ENCODE measurements around the gene DGKA. TPM values are rescaled to one million over a fixed set of nuclear protein-coding genes. Genes with fewer than 3 reads are reported as not detected.

Gene DGKA
- total and polyA plus RNA-seq, 2 experiments from 2014 or later: 16.1 to 24.6 TPM

DNA sequence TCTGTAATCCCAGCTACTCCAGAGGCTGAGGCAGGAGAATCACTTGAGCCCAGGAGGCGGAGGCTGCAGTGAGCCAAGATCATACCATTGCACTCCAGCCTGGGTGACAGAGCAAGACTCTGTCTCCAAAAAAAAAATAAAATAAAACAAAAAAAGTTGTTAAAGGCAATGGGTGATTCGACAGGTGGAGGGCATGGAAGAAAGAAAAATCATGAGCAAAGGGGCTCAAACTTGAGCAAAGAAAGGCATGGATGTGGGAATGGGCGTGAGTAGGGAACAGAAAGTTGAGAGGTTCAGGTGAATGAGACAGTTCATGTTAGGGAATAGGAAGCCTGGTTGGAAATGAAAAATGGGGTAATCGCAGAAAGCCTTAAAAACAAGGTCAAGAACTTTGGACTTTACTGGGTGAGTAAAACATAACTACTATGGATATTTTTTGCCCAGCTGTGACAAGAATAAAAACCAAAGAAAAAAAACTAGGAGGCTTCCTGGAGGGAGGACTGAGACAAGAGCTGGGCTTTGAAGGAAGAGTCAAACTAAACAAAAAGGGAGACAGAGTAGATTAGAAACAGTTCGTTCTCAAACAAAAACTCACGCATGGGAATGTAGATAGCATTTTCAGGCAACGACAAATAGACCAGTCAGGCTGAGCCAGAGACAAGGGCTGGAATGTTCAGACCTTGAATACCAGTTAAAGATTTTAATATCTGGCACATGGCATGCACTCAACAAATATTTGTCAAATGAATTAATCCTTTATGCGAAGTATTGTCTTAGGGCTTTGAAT, 22.0 kb upstream of the DGKA start (continued):
- TF ChIP-seq EZH2phosphoT487 (IDR thresholded peaks at IDR 0.05; ENCODE audit: unreplicated experiment): no peak
- TF ChIP-seq, protein P1, sequence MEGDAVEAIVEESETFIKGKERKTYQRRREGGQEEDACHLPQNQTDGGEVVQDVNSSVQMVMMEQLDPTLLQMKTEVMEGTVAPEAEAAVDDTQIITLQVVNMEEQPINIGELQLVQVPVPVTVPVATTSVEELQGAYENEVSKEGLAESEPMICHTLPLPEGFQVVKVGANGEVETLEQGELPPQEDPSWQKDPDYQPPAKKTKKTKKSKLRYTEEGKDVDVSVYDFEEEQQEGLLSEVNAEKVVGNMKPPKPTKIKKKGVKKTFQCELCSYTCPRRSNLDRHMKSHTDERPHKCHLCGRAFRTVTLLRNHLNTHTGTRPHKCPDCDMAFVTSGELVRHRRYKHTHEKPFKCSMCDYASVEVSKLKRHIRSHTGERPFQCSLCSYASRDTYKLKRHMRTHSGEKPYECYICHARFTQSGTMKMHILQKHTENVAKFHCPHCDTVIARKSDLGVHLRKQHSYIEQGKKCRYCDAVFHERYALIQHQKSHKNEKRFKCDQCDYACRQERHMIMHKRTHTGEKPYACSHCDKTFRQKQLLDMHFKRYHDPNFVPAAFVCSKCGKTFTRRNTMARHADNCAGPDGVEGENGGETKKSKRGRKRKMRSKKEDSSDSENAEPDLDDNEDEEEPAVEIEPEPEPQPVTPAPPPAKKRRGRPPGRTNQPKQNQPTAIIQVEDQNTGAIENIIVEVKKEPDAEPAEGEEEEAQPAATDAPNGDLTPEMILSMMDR (conservative IDR thresholded peaks at IDR 0.05; ENCODE audit: low read depth in 2 of 2): no peak
- TF ChIP-seq STAT1 (IDR thresholded peaks at IDR 0.05; ENCODE audit: unreplicated experiment): no peak
- no peak for TF ChIP-seq ZNF114 (CRISPR knock-in tag; IDR thresholded peaks at IDR 0.05)

DNA sequence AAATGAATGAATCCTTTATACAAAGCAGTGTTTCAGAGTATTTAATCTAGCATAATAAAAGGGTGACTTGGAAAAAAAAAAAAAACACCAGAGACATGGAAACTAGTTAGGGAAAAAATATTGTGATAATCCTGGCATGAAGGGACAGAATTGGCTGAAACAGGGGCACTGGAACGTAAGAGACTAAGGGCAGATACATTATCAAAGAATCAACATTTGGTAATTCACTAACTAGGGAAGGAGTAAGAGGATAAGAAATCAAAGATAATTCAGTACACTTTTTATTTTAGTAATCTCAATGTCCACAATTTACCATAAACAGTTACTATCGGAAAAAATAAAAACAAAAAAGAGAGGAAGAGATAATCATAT, 21.5 kb upstream of the DGKA start:
- DNase-seq (ENCODE audit: low spot score) (no peak), ATAC-seq (no peak)
- H3K4me3 ChIP-seq: no peak overlapping the region
- H3F3A ChIP-seq (replicated peaks; ENCODE audit: low read depth): no peaks in the 10 kb centered on the region
- no peak overlapping the region for H2AFZ ChIP-seq
- Mint-ChIP-seq H3K27me3 (ENCODE audit: insufficient read depth, low read depth, poor library complexity) (peaks cover 4% of the 10 kb centered on the region), H3K4me3 (no peak overlapping the region), H3K9me3 (no peaks in the 10 kb centered on the region), H3K36me3 (ENCODE audit: low read depth) (peaks cover 15% of the 10 kb centered on the region), H3K4me1 (peaks cover 8% of the 10 kb centered on the region), H3K27ac (no peak overlapping the region; the same call in 1 of the 2 replicates)
- H4K20me1 ChIP-seq (replicated peaks; ENCODE audit: insufficient read depth): peaks cover 21% of the 10 kb centered on the region
- no peaks in the 10 kb centered on the region for H3K9me2 ChIP-seq (ENCODE audit: insufficient read depth)
- H3K36me3 ChIP-seq (ENCODE audit: insufficient read depth): no peaks in the 10 kb centered on the region
- H3K79me2 ChIP-seq (replicated peaks; ENCODE audit: insufficient read depth): peaks cover 54% of the 10 kb centered on the region
- no peaks in the 10 kb centered on the region for H3K4me1 ChIP-seq (ENCODE audit: insufficient read depth)
- no peaks in the 10 kb centered on the region for H3K27me3 ChIP-seq (ENCODE audit: insufficient read depth)
- no peak overlapping the region; the same call in 1 of the 2 replicates for H3K27ac ChIP-seq (ENCODE audit: low read depth)
- H3K4me2 ChIP-seq: no peak overlapping the region
- TF ChIP-seq EZH2phosphoT487 (IDR thresholded peaks at IDR 0.05; ENCODE audit: unreplicated experiment) (no peak), ZNF114 (CRISPR knock-in tag; IDR thresholded peaks at IDR 0.05) (no peak), ZNF331 (CRISPR knock-in tag; IDR thresholded peaks at IDR 0.05; ENCODE audit: low read depth) (no peak), POLR2AphosphoS5 (IDR thresholded peaks at IDR 0.05; ENCODE audit: low read depth) (no peak), CREB1 (CRISPR knock-in tag; IDR thresholded peaks at IDR 0.05; ENCODE audit: low read depth) (no peak)
- TF ChIP-seq, protein P1 (conservative IDR thresholded peaks at IDR 0.05; ENCODE audit: low read depth in 2 of 2): no peak
- TF ChIP-seq, protein P2, sequence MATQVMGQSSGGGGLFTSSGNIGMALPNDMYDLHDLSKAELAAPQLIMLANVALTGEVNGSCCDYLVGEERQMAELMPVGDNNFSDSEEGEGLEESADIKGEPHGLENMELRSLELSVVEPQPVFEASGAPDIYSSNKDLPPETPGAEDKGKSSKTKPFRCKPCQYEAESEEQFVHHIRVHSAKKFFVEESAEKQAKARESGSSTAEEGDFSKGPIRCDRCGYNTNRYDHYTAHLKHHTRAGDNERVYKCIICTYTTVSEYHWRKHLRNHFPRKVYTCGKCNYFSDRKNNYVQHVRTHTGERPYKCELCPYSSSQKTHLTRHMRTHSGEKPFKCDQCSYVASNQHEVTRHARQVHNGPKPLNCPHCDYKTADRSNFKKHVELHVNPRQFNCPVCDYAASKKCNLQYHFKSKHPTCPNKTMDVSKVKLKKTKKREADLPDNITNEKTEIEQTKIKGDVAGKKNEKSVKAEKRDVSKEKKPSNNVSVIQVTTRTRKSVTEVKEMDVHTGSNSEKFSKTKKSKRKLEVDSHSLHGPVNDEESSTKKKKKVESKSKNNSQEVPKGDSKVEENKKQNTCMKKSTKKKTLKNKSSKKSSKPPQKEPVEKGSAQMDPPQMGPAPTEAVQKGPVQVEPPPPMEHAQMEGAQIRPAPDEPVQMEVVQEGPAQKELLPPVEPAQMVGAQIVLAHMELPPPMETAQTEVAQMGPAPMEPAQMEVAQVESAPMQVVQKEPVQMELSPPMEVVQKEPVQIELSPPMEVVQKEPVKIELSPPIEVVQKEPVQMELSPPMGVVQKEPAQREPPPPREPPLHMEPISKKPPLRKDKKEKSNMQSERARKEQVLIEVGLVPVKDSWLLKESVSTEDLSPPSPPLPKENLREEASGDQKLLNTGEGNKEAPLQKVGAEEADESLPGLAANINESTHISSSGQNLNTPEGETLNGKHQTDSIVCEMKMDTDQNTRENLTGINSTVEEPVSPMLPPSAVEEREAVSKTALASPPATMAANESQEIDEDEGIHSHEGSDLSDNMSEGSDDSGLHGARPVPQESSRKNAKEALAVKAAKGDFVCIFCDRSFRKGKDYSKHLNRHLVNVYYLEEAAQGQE (IDR thresholded peaks at IDR 0.05; ENCODE audit: unreplicated experiment): no peak
- TF ChIP-seq, protein P3, sequence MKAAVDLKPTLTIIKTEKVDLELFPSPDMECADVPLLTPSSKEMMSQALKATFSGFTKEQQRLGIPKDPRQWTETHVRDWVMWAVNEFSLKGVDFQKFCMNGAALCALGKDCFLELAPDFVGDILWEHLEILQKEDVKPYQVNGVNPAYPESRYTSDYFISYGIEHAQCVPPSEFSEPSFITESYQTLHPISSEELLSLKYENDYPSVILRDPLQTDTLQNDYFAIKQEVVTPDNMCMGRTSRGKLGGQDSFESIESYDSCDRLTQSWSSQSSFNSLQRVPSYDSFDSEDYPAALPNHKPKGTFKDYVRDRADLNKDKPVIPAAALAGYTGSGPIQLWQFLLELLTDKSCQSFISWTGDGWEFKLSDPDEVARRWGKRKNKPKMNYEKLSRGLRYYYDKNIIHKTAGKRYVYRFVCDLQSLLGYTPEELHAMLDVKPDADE (IDR thresholded peaks at IDR 0.05): no peak

All from GM23338 (cell line).